Measurements from ENCODE around the gene MXD4.
"Not testable (repeated sequence)": the region's sequence is repeated elsewhere in the genome, so short reads cannot be mapped to it uniquely, and the experiment has no call there.

The MXD4 gene

DNA sequence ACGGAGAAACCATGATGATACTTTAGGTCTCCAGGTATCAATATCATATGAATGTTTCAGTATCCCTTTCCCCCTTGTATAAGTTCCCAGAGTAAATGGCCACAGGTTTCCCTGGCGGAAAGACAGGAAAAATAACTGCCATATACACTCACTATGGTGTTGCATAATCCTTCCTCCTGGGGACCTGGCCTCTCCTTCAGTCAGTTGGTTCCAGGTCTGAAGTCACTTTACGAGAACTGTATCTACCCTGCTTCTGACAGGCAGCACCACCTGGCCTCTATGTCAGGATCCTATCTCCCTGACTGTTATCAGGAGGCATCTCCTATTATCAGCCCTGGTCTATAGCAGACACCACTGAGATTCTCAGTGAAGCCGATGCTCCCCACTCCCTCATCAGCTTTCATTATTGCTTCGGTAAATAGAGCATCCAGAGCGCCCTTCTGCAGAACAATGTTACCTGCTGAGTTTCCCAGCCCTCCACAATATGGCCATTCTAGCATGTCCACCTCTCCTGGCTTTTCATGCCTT lies 42.6 kb downstream of the MXD4 start:
- DNase-seq (ENCODE audit: low spot score) = no peak

DNA sequence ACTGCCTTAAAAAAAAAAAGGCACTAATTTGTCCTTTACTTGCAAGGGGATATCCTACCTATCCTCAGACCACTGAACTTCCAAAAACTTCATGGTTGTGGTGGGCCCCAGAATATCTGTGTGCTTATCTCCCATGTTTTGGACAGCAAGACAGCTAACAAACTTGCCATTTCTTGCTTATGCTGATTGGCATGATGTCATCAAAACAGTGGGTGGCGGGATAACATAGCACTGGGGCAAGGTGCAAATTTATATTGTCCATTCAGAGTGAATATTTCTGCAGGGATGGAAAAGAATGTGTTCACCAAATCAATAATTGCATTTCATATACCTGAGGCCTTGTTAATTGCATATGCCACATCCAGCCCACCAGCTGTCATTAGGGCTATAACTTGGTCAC lies 43.5 kb downstream of the MXD4 start:
- DNase-seq (ENCODE audit: low spot score) = no peak

GRCh38 chr4:2217726-2218125 lies 44.2 kb downstream of the MXD4 start:
- no peak for DNase-seq (ENCODE audit: low spot score)

GRCh38 chr4:2212831-2213230 lies 49.1 kb downstream of the MXD4 start:
- DNase-seq (ENCODE audit: low spot score) = no peak

DNA sequence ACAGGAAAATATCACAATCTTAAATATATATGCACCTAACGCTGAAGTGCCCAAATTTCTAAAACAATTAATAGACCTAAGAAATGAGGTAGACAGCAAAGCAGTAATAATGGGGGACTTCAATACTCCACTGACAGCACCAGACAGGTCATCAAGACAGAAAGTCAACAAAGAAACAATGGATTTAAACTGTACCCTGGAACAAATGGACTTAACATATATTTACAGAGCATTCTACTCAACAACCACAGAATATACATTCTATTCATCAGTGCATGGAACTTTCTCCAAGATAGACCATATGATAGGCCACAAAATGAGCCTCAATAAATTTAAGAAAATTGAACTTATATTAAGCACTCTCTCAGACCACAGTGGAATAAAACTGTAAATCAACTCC lies 59.1 kb downstream of the MXD4 start:
- DNase-seq (ENCODE audit: low spot score) = not testable (repeated sequence)
